Renal cortex interstitium (tissue), 11 donors: ENCODE results near the gene RHOBTB3. TPM values are rescaled to one million over a fixed set of nuclear protein-coding genes. Genes with fewer than 3 reads are reported as not detected.
A peak's percentile ranks its signal among the peaks of the same experiment; 100 is the strongest.

Source experiments
- DNase-seq, 11 donors: peaks; one replicate each; pipeline ENCODE4 v3.0.0-alpha.2; 2013; ENCODE audit warnings: low read depth in 9 of 11, low spot score in 4 of 11; ENCODE audit errors: extremely low read depth in 1 of 11
- polyA plus RNA-seq, 3 donors: library from polyadenylated mRNA; unstranded; fragments of 120-200 nt; gene quantifications; one replicate each; pipeline ENCODE4 v1.2.1, GENCODE V29; 2013; ENCODE audit not compliant: insufficient read length in 3 of 3

Gene RHOBTB3
- polyA plus RNA-seq, 3 donors: 75.0 to 86.6 (median 81.5) TPM

GRCh38 chr5:95726811-95727763, 4.0 kb upstream of the RHOBTB3 start:
- no peak for DNase-seq

GRCh38 chr5:95727764-95728191, 3.4 kb upstream of the RHOBTB3 start:
- DNase-seq: no peak

DNA sequence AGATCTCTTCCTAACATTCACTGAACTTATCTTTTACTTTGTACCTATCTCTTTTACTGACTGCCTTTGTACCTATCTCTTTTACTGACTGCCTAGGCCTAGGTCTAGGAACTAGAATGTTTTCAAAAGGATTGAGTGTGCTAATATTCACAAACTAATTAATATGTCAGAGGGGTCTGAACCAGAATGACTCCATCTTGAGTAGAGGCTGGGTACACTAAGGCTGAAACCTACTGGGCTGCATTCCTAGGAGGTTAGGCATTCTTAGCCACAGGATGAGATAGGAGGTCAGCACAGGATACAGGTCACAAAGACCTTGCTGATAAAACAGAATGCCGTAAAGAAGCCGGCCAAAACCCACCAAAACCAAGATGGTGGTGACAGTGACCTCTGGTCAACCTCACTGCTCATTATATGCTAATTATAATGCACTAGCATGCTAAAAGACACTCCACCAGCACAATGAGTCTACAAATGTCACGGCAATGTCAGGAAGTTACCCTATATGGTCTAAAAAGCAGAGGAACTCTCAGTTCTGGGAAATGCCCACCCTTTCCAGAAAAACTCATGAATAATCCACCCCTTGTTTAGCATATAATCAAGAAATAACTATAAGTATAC, 2.5 kb upstream of the RHOBTB3 start:
- DNase-seq: no peak

DNA sequence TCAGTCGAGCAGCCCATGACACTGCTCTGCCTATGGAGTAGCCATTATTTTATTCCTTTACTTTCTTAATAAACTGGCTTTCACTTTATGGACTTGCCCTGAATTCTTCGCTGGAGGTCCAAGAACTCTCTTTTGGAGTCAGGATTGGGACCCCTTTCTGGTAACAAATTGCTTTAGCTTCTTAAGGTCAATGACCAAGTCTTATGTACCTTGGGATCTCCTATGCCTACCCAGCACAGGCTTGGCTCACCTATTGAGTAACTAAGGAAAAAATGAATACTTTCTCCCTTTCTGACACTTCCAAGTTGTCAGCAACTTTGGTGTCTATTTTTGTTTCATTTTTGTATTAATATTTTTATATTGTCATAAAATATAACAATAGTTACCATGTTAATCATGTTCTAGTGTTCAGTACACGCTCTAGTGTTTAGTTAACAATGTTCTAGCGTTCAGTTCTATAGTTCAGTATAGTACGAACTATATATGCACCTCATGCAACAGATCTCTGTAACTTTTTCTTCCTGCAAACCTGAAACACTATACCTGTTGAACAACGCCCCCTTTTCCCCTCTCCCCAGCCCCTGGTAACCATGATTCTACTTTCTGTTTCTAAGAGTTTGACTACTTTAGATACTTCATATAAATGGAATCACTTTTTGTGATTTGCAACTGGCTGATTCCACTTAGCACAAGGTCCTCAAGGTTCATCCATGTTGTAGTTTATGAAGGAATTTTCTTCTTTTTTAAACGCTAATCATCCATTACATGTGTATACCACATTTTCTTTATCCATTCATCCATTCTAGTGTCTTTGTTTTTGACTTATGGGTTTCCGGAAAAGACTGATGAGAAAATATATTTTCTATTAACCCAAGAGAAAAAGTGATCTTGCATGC, 1.8 kb upstream of the RHOBTB3 start:
- DNase-seq: no peak

DNA sequence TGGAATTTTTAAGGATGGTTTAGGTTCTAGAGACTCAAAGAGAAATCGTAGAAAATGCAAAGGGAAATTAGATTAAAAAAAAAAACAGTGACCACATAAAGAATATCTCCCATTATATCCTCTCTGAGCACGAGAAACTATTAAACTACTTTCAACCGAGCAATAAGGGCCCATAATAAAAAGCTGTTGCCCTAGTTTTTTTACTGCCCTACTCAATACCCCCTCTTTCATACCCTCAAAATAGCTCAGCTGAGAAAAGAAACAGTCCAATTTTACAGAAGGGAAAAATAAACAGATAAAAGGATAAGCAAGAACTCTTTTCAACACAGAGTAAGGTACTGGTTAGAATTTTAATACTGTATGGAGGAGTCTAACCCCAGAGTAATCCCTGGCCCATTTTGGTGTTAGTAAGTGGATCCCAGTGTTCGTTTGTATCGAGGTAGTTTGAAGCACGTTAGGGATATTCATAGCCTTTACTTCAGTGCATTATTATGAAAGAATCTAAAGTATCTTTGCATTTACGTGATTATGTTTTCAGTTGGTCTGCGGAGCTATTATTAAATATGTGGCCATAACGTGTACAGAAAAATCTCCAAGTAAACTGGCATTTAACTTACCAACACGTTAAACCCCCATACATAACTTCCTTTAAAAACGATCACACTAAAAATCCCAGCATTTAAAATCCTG, 980 bp upstream of the RHOBTB3 start:
- DNase-seq: no peak

DNA sequence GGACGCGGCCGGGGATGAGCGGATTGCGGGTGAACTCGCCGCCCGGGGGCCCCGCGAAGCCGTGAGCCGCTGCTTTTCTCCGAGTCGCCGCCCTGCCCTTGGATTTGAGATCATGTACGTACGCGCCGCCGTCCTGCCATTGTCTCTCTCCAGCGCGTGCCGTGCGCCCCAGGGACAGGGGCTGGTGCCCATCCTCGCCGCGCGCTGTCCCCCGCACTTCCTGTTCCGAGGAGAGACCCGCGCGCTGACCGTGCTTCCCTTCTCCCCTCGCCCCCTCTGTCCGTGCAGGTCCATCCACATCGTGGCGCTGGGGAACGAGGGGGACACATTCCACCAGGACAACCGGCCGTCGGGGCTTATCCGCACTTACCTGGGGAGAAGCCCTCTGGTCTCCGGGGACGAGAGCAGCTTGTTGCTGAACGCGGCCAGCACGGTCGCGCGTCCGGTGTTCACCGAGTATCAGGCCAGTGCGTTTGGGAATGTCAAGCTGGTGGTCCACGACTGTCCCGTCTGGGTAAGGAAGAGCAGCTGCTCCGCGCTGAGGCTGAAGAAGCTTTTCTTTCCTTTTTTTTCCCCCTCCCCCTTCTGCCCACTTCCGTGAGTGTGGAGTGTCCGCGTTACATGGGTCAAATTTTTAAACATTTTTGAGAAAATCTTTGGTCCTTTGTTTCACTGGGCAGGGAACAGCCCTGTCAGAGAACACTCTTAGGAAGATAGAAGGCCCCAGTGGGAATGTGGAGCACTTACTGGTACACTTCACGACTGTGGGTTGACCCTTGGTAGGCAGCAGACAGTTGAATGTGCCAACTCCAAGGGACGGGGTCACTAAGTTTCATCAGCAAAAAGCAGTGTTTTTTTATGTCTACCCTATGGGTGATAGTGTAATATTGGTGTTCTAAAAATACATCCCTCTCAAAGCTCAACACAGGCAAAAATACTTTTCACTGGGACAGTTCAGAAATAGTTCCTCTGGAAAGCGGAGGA, 727 bp downstream of the RHOBTB3 start:
- DNase-seq: peak in 8 of 11 donors; percentile 24 to 56 (median 47)

DNA sequence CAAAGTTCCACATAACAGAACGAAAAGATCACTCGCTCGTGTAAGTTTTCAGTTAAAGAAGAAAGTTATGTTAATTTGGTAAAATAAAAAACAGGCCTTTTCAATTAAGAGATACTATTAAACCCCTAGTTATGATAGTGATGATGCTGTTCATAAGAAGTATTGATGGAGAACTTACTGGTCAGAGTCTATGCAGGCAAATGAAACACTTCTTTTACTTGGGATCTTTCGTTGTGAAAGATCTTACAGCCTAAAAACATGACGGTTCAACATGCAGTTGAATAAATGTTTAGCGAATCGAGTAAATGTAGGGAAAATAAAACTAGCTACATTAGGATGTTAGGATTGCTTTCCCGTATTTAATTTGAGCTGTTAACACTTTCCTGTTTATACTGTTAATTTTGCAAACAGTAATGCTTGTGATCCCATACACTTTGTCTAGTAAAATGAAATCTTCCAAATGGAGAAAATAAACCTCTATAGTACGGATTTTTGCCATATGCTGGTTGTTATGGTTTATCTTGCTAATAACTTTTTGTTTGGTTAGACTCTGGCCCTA, 2.0 kb downstream of the RHOBTB3 start:
- DNase-seq: no peak

GRCh38 chr5:95734187-95734586, 3.1 kb downstream of the RHOBTB3 start:
- no peak for DNase-seq

GRCh38 chr5:95734906-95735305, 3.8 kb downstream of the RHOBTB3 start:
- DNase-seq: no peak

DNA sequence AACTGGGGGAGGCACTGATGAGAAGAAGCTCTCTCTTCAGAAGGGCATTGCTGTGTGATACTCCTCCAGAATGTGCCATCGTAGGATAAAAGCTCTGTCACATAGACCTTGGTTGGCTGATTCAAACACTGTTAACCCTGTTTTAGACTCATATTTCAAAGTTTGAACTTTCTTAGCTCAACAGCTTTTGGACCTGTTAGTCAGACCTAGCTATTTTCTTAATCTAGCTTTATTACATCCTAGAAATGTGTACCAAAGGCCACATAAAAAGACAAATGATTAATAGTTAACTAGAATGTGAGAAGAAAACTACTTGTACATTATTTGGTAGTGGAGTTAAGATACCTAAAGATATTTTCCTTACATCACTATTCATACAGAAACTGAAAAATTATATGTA, 4.3 kb downstream of the RHOBTB3 start:
- no peak for DNase-seq

DNA sequence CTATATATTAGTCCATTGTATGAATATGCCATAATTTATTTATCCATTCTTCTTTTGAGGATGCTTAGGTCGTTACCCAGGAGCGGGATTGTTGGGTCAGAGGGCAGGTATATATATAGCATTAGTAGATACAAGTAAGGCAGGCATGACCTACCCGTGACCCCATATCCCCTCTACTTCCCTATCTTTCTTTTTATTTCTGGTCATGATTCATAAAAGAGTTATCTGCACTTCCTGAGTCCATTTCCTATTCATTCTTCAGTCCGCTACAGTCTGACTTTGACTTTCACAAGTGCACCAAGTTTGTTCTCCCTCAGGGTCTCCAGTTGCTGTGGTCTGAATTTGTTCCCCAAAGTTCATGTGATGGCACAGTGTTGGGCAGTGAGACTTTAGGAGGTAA, 6.9 kb downstream of the RHOBTB3 start:
- no peak for DNase-seq

DNA sequence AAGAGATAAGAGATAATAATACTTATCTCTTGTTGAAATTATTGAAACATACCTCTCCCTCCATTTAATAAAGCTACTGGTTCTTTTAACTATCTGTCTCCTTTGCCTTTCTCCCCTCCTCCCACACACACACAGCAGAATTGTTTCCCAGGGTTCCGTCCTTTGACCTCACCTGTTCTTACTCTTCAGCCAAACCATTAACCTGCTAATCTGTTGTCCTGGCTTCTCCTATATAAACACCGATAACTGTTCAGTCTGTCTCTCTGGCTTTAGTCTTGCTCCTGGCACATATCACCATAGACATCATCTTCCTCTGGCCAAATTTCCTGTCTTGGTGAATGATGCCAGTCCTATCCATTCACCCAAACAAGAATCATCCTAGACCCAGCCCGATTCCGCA, 7.7 kb downstream of the RHOBTB3 start:
- no peak for DNase-seq

GRCh38 chr5:95739857-95740256, 8.7 kb downstream of the RHOBTB3 start:
- no peak for DNase-seq

DNA sequence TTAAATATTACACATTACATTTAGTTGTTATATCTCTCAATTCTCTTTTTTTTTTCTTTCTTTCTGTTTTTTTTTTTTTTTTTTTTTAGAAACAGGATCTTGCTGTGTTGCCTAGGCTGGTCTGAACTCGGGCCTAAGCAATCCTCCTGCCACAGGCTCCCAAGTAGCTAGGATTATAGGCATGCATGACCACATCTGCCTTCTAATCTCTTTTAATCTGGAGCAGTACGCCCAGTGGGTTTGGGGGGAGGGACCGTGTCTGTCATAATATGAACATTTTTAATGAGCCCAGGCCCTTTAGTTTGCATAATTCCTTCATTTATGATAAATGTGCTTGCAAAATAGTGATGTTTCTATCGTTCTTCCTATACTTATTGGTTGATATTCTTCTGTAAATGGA, 10.3 kb downstream of the RHOBTB3 start:
- DNase-seq: no peak

DNA sequence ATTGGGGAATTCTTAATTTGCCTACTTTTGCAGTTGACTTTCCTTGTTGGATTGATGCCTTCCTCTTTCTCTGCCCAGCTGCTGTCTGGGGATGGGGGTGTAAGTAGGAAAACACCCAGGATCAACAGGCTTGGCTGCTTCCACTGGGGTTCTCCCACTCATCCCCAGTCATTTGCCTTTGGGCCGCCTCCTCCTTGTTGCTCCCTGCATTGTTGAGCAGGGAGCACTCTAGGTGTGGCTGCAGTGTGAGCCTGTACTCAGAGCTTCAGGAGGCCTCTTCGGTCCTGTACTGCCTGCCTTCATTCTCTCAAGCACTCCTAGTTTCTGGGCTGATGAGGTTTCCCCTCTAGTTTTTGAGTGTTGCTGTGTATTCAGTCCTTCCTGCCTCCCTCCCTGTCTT, 12.1 kb downstream of the RHOBTB3 start:
- no peak for DNase-seq

DNA sequence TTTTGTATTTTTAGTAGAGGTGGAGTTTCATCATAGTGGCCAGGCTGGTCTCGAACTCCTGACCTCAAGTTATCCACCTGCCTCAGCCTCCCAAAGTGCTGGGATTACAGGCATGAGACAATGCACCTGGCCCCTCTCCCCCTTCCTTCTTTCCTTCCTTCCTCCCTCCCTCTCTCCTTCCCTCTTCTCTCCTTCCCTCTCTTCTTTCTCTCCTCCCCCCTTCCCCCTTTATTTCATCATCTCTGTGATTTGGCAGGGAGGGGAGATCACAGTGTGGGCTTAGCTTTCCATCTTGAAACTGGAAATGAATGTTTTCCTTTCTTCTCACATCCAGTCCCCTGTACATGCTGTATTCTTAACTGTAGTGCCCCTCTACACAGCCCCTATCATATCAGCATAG, 12.7 kb downstream of the RHOBTB3 start:
- no peak for DNase-seq

DNA sequence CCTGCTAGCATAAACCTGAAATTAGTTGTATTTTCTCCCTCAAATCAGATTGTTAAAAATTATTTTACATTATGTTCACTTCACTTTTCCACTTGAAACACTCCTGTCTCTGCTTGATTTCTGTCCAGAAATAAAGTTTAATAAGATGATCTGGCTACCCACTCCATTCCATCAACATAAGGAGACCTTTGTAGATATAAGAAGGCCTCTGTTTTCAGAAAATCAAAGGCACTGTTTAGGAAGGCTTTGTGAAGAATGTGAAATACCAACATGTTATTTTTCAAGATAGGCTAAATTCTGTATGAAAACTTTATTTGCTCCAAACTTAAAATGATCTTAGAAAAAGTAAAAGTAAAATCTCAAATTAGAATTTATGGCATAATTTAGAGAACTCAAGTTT, 15.1 kb downstream of the RHOBTB3 start:
- no peak for DNase-seq
